Erythroblast (primary cell): ENCODE data around the gene NAA20.

Experiments used
- GATA1 ChIP-seq: IDR thresholded peaks from 2 replicates; pipeline ENCODE4 v1.6.1; 2011; ENCODE audit warnings: low read depth, mild to moderate bottlenecking, control low read depth, low read length, moderate library complexity
- POLR2A ChIP-seq: IDR thresholded peaks from 2 replicates; pipeline ENCODE4 v1.6.1; 2011; ENCODE audit warnings: mild to moderate bottlenecking, low read length

DNA sequence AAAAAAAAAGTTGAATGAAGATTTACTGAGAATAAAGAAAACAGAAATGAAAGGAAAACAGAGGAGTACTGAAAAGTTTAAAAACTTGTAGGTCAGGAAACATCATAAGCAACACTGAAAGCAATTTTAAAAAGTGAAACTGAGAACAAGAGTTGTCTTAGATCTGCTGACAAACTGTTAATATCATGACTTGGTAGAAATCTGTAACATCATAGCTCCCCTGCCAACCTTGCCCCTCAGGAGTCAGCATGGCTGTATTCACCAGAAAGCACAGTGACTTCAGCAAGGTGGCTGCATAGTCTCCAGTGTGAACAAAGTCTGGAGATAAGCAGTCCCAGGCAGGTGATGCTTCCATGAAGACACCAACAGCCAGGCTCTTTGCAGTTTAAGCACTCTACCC is 5.3 kb downstream of the NAA20 start:
- TF ChIP-seq POLR2A (no peak), GATA1 (no peak)
